PC-9 (cell line): Measurements from ENCODE around the gene TACC3.

Experiments used
- EZH2 ChIP-seq: fragments of 200-600 bp; sonication (generic); IDR thresholded peaks from 2 replicates; pipeline ENCODE4 v1.8.0; 2017; ENCODE audit warnings: antibody characterized with exemption, low read depth
- TF ChIP-seq, protein P1 (sequence below): fragments of 200-600 bp; sonication (generic); conservative IDR thresholded peaks from 2 replicates; pipeline ENCODE4 v1.6.1; 2017; ENCODE audit warnings: mixed run types, antibody characterized with exemption, mild to moderate bottlenecking, moderate library complexity

DNA sequence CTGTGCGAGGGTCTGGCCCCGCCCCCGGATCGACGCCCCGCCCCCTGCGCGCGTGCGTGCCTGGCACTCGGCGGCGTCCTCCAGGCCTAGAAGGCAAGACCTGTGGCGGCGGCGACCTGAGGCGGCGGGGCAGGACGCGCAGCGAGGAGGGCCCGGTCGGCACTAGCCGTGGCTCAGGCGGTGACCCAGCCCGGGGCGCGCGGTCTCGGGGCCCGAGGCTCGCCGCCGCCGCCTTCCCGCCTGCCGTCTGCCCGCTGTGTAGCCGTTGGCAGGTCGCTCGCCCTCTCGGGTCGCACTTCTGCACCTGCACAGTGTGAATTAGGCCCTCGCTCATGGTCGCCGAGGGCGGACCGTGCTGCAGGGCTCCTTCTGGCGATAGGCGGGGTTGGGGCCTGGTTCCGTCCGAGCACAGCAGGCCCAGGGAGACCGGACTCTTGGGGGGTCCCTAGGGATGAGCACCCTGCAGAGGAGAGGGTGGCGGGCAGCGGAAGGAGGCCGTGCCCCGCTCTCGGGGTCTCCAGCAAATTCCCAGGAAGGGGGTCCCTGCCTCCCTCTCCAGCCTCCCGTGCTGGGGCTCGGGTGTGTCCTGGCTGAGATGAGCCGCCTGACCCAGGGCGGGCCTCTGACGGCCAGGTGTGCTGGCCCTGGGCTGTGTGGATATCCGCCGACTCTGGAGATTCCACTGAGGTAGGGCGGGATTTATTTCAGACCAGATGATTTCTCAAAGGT, 36.7 kb upstream of the TACC3 start:
- TF ChIP-seq, protein P1, sequence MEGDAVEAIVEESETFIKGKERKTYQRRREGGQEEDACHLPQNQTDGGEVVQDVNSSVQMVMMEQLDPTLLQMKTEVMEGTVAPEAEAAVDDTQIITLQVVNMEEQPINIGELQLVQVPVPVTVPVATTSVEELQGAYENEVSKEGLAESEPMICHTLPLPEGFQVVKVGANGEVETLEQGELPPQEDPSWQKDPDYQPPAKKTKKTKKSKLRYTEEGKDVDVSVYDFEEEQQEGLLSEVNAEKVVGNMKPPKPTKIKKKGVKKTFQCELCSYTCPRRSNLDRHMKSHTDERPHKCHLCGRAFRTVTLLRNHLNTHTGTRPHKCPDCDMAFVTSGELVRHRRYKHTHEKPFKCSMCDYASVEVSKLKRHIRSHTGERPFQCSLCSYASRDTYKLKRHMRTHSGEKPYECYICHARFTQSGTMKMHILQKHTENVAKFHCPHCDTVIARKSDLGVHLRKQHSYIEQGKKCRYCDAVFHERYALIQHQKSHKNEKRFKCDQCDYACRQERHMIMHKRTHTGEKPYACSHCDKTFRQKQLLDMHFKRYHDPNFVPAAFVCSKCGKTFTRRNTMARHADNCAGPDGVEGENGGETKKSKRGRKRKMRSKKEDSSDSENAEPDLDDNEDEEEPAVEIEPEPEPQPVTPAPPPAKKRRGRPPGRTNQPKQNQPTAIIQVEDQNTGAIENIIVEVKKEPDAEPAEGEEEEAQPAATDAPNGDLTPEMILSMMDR = no peak
- no peak for TF ChIP-seq EZH2
